Chondrocyte (in vitro differentiated cells): ENCODE measurements around the gene DSCAM. TPM values are rescaled to one million over a fixed set of nuclear protein-coding genes. Genes with fewer than 3 reads are reported as not detected.

ENCODE experiments used
- DNase-seq: peaks from one replicate; pipeline ENCODE4 v3.0.0; 2021; ENCODE audit warnings: mixed read lengths, low spot score
- H3K27ac Mint-ChIP-seq: one replicate; pipeline ENCODE4 v1.8.0; 2021; ENCODE audit warnings: mild to moderate bottlenecking, moderate library complexity, mixed read lengths; ENCODE audit not compliant: unreplicated experiment
- H3K27me3 Mint-ChIP-seq: 2 replicates; pipeline ENCODE4 v1.8.0; 2021; ENCODE audit warnings: low read depth, mixed read lengths
- H3K36me3 Mint-ChIP-seq: 2 replicates; pipeline ENCODE4 v1.8.0; 2021; ENCODE audit warnings: low read depth, mixed read lengths
- H3K4me1 Mint-ChIP-seq: 2 replicates; pipeline ENCODE4 v1.8.0; 2021; ENCODE audit warnings: low read depth, mild to moderate bottlenecking, mixed read lengths
- H3K4me3 Mint-ChIP-seq: one replicate; pipeline ENCODE4 v1.8.0; 2021; ENCODE audit warnings: mild to moderate bottlenecking, moderate library complexity, mixed read lengths; ENCODE audit not compliant: unreplicated experiment
- H3K9me3 Mint-ChIP-seq: 2 replicates; pipeline ENCODE4 v1.8.0; 2021; ENCODE audit warnings: low read depth, mixed read lengths
- CTCF ChIP-seq: fragments of 200-600 bp; sonication (generic); IDR thresholded peaks from 2 replicates; pipeline ENCODE4 v1.5.0; 2021; ENCODE audit warnings: antibody characterized with exemption, mild to moderate bottlenecking, moderate library complexity
- total RNA-seq: library from RNA; stranded (reverse); gene quantifications from 3 replicates; pipeline ENCODE4 v1.2.1, GENCODE V29; 2021

The DSCAM gene
- total RNA-seq, 1 donor from 2014 or later, result not detected

GRCh38 chr21:40254540-40255465 lies 592.2 kb downstream of the DSCAM start:
- Mint-ChIP-seq H3K27ac (no peak overlapping the region), H3K27me3 (no peaks in the 10 kb centered on the region), H3K4me1 (no peaks in the 10 kb centered on the region), H3K36me3 (no peaks in the 10 kb centered on the region), H3K9me3 (peaks cover 28% of the 10 kb centered on the region), H3K4me3 (no peak overlapping the region)
- no peak for TF ChIP-seq CTCF
- DNase-seq, result no peak

- Mint-ChIP-seq H3K36me3 (no peaks in the 10 kb centered on the region), H3K27ac (no peak overlapping the region), H3K9me3 (peaks cover 36% of the 10 kb centered on the region), H3K4me1 (no peaks in the 10 kb centered on the region), H3K27me3 (no peaks in the 10 kb centered on the region), H3K4me3 (no peak overlapping the region)
- no peak for DNase-seq
- TF ChIP-seq CTCF, result no peak
Measured at GRCh38 chr21:40253112-40253511, 593.8 kb downstream of the DSCAM start.

GRCh38 chr21:40250514-40251294 lies 596.3 kb downstream of the DSCAM start:
- Mint-ChIP-seq H3K4me1 (no peaks in the 10 kb centered on the region), H3K27ac (no peak overlapping the region), H3K9me3 (peaks cover 40% of the 10 kb centered on the region), H3K27me3 (no peaks in the 10 kb centered on the region), H3K36me3 (no peaks in the 10 kb centered on the region), H3K4me3 (no peak overlapping the region)
- TF ChIP-seq CTCF, result no peak
- no peak for DNase-seq

GRCh38 chr21:40244981-40245380 lies 602.0 kb downstream of the DSCAM start:
- Mint-ChIP-seq H3K4me1 (no peaks in the 10 kb centered on the region), H3K27ac (no peak overlapping the region), H3K4me3 (no peak overlapping the region), H3K36me3 (no peaks in the 10 kb centered on the region), H3K27me3 (no peaks in the 10 kb centered on the region), H3K9me3 (peaks cover 39% of the 10 kb centered on the region)
- no peak for TF ChIP-seq CTCF
- DNase-seq, result no peak

- TF ChIP-seq CTCF, result no peak
- no peaks in the 10 kb centered on the region for H3K27me3 Mint-ChIP-seq
- H3K9me3 Mint-ChIP-seq, result peaks cover 31% of the 10 kb centered on the region
- no peaks in the 10 kb centered on the region for H3K4me1 Mint-ChIP-seq
- no peak overlapping the region for H3K4me3 Mint-ChIP-seq
- H3K36me3 Mint-ChIP-seq, result no peaks in the 10 kb centered on the region
- no peak for DNase-seq
- no peak overlapping the region for H3K27ac Mint-ChIP-seq
Measured at GRCh38 chr21:40243685-40244084, 603.3 kb downstream of the DSCAM start.
